IPS DF 19.7 (cell line): ENCODE data around the gene SELENOO.
"Not testable (repeated sequence)": the region's sequence is repeated elsewhere in the genome, so short reads cannot be mapped to it uniquely, and the experiment has no call there.

Source experiments
- DNase-seq: peaks from one replicate; pipeline ENCODE4 v3.0.0-alpha.2; 2013; ENCODE audit warnings: low read depth, low spot score

SELENOO gene

GRCh38 chr22:50201191-50202129 lies 649 bp downstream of the SELENOO start:
- DNase-seq, result no peak

GRCh38 chr22:50202130-50202666 lies 1.4 kb downstream of the SELENOO start:
- no peak for DNase-seq

DNA sequence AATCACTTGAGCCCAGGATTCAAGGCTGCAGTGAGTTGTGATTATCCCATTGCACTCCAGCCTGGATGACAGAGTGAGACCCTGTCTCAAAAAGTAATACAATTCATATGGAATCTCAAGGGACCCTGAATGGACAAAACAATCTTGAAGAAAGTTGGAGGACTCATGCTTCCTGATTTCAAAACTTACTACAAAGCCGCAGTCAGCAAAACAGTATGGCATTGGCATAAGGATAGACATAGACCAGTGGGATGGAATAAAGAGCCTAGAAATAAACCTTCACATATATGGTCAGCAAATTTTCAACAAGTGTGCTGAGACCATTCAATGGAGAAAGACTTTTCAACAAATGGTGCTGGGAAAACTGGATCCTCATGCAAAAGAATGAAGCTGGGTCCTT lies 2.5 kb downstream of the SELENOO start:
- no peak for DNase-seq

DNA sequence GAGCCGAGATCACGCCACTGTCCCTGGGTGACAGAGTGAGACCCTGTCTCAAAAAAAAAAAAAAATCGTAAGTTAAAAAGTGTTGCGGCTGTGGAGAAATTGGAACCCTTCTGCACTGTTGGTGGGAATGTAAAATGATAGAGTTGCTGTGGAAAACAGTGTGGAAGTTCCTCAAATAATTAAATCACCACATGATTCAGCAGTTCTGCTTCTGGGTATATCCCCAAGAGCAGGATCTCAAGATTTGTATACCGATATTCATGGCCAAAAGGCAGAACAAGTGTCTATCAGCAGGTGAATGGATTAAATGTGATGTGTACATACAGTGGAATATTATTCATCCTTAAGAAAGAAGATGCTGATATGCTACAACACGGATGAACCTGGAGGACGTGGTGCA lies 3.8 kb downstream of the SELENOO start:
- DNase-seq, result no peak

DNA sequence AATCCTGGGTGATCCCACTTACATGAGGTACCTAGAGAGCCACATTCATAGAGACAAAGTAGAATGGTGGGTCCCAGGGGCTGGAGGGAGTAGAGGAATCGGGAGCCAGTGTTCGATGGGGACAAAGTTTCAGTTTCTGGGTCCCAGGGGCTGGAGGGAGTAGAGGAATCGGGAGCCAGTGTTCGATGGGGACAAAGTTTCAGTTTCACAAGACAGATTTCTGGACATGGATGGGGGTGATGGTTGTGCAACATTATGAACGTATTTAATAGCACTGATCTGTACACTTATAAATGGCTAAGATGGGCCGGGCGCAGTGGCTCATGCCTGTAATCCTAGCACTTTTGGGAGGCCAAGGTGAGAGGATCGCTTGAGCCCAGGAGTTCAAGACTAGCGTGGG lies 4.2 kb downstream of the SELENOO start:
- DNase-seq, result not testable (repeated sequence)

GRCh38 chr22:50205781-50206569 lies 5.2 kb downstream of the SELENOO start:
- DNase-seq, result no peak

DNA sequence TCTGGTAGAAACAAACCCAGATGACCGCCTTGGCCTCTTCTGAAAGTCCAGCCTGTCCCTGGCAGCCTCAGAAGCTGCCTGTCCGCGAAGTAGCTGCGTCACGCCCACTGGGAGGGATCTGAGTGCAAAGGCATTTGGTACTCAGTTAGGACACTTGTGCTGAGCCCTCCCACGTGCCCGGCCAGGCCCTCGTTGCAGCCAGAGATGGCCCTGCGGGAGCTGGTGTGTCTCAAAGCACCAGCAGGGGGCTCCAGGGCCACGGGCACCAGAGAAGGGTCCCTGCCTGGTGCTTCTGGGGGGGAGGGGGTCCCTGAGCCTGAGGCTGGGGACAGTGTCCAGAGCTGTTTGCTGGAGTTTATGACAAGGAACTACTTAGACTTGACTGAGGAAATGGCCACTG lies 5.8 kb downstream of the SELENOO start:
- DNase-seq, result no peak

DNA sequence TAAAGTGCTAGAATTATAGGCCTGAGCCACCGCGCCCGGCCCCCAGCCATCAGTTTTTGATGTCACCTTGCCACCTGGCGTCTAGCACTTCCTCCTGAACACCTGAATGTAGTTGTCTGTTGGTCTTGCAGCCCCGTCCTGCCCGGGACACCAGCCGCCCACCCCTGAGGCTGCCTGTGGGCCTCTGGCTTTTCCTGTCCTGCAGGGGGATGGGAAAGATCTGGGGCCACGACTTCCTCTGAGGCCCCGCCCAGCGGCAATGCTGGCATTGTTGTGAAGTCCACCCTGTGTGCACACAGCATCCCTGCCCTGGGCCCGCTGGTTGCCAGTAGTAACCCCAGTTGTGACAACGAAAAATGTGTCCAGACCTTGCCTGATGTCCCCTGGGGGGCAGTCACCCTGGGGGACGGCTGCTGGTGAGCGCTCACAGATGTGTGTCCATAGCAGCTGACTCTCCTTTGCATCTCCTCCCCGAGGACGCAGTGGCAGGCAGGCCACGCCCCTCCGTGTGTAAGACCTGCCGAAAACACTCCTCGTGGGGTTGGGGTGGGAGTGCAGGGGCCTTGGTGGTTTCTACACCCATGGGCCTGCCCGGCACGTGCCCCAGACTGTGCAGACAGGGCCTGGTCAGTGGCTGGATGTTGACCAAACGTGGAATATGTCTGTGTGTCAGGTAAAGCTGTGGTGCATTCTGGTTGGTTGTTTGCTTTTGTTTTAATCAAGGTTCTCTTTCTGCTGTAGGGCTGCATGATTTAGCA lies 6.8 kb downstream of the SELENOO start:
- DNase-seq, result no peak

- DNase-seq, result no peak
Measured at GRCh38 chr22:50208430-50208938, 7.7 kb downstream of the SELENOO start.

DNA sequence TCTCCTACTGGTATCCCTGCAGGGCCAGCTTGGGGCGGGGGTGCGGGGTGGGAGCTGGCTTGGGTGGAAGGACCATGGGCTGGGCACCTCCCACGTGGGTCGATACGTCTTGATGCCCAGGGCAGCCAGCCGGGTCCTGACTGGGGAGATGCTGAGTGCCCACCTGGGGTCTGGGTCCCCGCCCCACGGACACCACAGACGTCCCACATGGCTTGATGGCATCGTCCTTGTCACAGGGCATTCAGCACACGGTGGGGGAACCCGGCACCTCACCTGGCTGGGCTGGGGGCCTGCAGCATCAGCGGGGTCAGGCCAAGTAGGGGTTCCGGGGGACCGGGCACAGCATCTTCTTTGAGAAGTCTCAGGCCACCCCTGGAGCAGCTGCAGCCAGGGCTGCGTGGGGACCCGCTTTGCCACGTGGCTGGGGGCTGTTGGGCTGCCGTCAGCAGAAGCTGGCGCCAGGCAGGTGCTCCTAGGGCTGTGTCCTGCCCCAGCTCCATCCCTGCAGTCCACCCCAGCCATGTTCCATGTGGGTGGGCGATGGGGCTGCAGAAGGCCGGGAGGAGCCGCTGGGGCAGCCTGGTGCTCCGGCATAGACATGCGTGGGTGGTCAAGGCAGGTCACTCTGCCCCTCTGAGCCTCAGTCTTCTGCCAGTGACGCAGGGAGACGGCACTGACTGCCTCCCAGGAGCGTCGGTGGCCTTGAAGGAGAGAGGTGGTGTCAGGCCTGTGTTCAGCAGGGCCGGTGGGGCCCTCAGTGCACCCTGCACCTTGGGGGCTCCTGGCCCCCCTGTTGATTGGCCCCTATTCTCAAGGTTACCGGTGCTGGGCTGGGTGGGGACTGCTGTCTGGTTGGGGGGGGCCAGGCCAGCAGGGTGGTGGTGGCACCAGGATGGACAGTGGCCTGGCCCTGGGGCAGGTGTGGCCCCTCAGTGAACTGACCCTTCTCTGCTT lies 8.4 kb downstream of the SELENOO start:
- no peak for DNase-seq

DNA sequence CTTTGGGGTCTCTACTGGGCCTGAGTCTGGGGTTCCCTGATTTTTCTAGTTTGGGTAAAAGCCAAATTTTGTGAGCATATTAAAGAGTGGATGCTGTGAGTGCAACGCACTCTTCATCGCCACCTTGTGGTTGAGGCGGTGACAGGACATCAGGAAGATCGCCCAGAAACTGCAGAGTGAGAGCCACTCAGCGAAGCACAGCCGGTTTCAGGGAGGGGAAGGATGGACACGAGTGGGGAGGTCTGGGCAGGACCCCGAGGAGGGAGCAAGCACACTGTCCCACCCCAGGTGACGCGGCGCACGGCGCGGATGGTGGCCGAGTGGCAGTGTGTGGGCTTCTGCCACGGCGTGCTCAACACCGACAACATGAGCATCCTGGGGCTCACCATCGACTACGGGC lies 9.1 kb downstream of the SELENOO start:
- DNase-seq, result no peak

DNA sequence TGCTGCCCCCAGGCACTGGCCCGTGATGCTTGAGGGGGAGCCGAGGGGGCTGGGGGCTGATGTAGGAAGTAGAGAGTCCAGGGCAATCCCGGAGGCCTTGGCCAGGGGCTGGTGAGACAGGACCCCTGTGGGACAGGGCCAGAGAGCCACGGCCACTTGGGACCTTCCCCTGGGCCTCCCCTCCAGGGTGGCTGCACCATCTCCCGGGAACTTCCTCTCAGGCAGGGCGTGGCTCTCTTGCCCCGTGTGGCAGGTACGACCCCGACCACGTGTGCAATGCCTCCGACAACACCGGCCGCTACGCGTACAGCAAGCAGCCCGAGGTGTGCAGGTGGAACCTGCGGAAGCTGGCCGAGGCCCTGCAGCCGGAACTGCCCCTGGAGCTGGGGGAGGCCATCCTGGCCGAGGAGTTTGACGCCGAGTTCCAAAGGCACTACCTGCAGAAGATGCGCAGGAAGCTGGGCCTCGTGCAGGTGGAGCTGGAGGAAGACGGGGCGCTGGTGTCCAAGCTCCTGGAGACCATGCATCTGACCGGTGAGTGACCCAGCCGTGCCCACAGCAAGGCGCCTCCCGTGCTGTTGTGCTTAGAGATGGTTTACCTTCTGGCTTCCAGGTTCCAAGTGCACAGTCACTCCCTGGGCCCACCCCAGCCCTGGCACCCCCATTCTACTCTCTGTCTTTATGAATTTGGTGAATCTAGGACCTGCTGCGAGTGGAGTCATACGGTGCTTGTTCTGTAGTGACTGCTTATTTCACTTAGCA lies 9.7 kb downstream of the SELENOO start:
- DNase-seq, result no peak

DNA sequence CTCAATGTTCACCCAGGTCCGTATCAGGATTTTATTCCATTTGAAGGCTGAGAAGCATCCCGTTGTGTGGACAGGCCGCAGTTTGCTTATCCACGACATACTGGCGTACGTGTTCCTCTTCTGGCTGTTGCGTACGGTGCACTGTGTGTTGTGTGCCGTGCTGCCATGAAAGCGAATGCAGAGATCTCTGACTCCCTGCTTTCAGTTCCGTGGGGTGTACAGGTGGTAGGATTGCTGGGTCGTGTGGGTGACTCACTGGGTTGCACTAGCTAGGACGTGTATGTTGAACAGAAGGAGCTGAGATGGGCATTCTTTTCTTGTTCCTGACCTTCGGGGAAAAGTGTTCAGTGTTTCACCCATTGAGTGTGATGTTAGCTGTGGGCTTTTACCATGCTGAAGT lies 10.3 kb downstream of the SELENOO start:
- no peak for DNase-seq

GRCh38 chr22:50213263-50213662 lies 12.5 kb downstream of the SELENOO start:
- DNase-seq, result no peak

- DNase-seq, result no peak
Measured at GRCh38 chr22:50215297-50216054, 14.7 kb downstream of the SELENOO start.

- DNase-seq, result no peak
Measured at GRCh38 chr22:50216055-50216683, 15.4 kb downstream of the SELENOO start.

DNA sequence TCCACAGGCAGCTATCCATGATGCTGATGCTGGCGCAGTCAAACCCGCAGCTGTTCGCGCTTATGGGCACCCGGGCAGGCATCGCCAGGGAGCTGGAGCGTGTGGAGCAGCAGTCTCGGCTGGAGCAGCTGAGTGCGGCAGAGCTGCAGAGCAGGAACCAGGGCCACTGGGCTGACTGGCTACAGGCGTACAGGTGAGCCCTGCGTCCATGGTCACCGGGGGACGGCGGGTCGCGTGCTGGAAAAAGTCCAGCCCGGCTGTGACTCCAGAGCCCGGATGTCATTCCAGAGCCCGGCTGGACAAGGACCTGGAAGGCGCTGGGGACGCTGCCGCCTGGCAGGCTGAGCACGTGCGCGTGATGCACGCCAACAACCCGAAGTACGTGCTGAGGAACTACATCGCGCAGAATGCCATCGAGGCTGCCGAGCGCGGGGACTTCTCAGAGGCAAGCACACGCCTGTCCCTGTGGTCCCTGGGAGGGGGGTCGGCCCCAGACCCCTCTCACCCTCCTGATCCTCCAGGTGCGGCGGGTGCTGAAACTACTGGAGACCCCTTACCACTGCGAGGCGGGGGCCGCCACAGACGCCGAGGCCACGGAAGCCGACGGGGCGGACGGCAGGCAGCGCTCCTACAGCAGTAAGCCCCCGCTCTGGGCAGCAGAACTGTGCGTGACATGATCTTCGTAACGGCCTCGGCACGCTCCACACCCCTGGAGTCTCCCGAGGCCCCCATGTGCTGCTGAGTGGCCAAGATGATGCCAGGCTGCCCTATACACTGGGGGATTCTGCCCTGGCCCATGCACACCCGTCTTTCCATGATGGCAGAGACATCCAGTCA lies 16.1 kb downstream of the SELENOO start:
- DNase-seq, result no peak
